Parathyroid adenoma (tissue), 2 donors: ENCODE data around the gene PLAA.
"Not testable (repeated sequence)": the region's sequence is repeated elsewhere in the genome, so short reads cannot be mapped to it uniquely, and the experiment has no call there.

ENCODE experiments used
- H2AFZ ChIP-seq: fragments of 300-600 bp; sonication (generic); one replicate; pipeline ENCODE4 v1.7.0; 2017; ENCODE audit warnings: antibody characterized with exemption, mild to moderate bottlenecking
- H3K27ac ChIP-seq: fragments of 300-600 bp; sonication (generic); one replicate; pipeline ENCODE4 v1.7.0; 2017
- H3K27me3 ChIP-seq: fragments of 300-600 bp; sonication (generic); one replicate; pipeline ENCODE4 v1.7.0; 2017; ENCODE audit warnings: low read length; ENCODE audit not compliant: control insufficient read depth, insufficient read depth
- H3K36me3 ChIP-seq: fragments of 300-600 bp; sonication (generic); one replicate; pipeline ENCODE4 v1.7.0; 2017; ENCODE audit warnings: low read length; ENCODE audit not compliant: control insufficient read depth, insufficient read depth
- H3K4me1 ChIP-seq: fragments of 300-600 bp; sonication (generic); one replicate; pipeline ENCODE4 v1.7.0; 2017; ENCODE audit warnings: control low read depth
- H3K4me2 ChIP-seq: fragments of 300-600 bp; sonication (generic); one replicate; pipeline ENCODE4 v1.7.0; 2017; ENCODE audit warnings: low read length
- H3K4me3 ChIP-seq: fragments of 300-600 bp; sonication (generic); one replicate; pipeline ENCODE4 v1.7.0; 2017; ENCODE audit warnings: low read depth, low read length
- H3K79me2 ChIP-seq: fragments of 300-600 bp; sonication (generic); one replicate; pipeline ENCODE4 v1.7.0; 2017; ENCODE audit warnings: control low read depth
- H3K9ac ChIP-seq: fragments of 300-600 bp; sonication (generic); one replicate; pipeline ENCODE4 v1.7.0; 2017; ENCODE audit warnings: mild to moderate bottlenecking
- H3K9me3 ChIP-seq: fragments of 300-600 bp; sonication (generic); one replicate; pipeline ENCODE4 v1.7.0; 2017; ENCODE audit warnings: low read length; ENCODE audit not compliant: control insufficient read depth
- TF ChIP-seq, protein P1 (sequence below): fragments of 300-600 bp; sonication (generic); IDR thresholded peaks from one replicate; pipeline ENCODE4 v1.7.0; 2017; ENCODE audit warnings: antibody characterized with exemption, mild to moderate bottlenecking
- donor health status: primary hyperparathyroidism.

PLAA gene

DNA sequence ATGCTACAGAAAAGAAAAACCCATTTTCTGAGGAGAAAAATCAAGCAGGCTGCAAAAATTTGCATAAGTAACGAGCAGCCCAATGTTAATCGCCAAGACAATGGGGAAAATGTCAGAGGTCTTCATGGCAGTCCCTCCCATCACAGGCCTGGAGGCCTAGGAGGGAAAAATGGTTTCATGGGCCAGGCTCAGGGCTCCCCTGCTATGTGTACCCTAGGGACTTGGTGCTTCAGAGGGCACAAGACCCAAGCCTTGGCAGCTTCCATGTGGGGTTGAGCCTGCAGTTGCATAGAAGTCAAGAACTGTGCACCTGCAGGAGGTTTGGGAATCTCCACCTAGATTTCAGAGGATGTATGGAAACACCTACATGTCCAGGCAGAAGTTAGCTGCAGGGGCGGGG lies 64.9 kb downstream of the PLAA start:
- Histone ChIP-seq H3K36me3 (no peaks in the 10 kb centered on the region), H3K27ac (no peak overlapping the region), H3K4me3 (no peak overlapping the region), H3K9ac (no peak overlapping the region), H3K79me2 (peaks cover 5% of the 10 kb centered on the region), H2AFZ (no peak overlapping the region), H3K4me1 (no peaks in the 10 kb centered on the region), H3K9me3 (no peaks in the 10 kb centered on the region), H3K4me2 (no peak overlapping the region), H3K27me3 (no peaks in the 10 kb centered on the region)
- TF ChIP-seq, protein P1, sequence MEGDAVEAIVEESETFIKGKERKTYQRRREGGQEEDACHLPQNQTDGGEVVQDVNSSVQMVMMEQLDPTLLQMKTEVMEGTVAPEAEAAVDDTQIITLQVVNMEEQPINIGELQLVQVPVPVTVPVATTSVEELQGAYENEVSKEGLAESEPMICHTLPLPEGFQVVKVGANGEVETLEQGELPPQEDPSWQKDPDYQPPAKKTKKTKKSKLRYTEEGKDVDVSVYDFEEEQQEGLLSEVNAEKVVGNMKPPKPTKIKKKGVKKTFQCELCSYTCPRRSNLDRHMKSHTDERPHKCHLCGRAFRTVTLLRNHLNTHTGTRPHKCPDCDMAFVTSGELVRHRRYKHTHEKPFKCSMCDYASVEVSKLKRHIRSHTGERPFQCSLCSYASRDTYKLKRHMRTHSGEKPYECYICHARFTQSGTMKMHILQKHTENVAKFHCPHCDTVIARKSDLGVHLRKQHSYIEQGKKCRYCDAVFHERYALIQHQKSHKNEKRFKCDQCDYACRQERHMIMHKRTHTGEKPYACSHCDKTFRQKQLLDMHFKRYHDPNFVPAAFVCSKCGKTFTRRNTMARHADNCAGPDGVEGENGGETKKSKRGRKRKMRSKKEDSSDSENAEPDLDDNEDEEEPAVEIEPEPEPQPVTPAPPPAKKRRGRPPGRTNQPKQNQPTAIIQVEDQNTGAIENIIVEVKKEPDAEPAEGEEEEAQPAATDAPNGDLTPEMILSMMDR = no peak

DNA sequence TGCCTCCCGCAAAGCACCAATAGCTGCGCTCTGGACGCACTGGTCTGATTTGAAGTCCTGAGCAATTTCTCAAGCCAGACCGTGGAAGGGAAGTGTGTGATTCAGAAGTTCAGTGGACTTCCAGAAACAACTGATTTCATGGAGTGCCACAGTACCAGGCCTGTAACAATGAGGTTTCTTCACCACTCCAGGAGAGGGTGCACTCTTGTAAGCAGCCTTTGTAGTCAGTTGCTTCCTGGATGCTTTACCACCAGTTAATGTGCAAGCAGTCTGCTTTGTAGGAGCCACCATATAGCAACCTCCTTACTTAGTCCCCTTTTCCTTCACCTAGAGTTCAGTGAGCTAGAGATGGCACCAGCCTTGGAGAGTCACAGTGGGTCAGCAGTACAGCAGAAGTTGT lies 66.8 kb downstream of the PLAA start:
- H3K4me1 ChIP-seq = no peaks in the 10 kb centered on the region
- H3K4me2 ChIP-seq = no peak overlapping the region
- TF ChIP-seq, protein P1 = no peak
- peaks cover 3% of the 10 kb centered on the region for H3K79me2 ChIP-seq
- no peak overlapping the region for H2AFZ ChIP-seq
- H3K4me3 ChIP-seq = no peak overlapping the region
- H3K27ac ChIP-seq = no peak overlapping the region
- no peaks in the 10 kb centered on the region for H3K27me3 ChIP-seq
- H3K9me3 ChIP-seq = no peaks in the 10 kb centered on the region
- no peak overlapping the region for H3K9ac ChIP-seq
- no peaks in the 10 kb centered on the region for H3K36me3 ChIP-seq

DNA sequence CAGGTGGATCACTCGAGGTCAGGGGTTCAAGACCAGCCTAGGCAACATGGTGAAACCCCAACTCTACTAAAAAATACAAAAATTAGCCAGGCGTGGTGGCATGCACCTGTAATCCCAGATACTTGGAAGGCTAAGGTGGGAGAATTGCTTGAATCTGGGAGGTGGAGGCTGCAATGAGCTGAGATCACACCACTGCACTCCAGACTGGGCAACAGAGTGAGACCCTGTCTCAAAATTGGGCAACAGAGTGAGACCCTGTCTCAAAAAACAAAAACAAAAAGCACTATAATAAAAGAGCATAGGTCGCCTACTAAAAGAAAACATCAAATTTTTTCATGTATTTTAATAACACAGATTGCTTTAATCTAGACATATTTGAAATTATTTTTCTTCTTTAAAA lies 71.9 kb downstream of the PLAA start:
- not testable (repeated sequence) for H3K27me3 ChIP-seq, H3K36me3 ChIP-seq, H3K4me3 ChIP-seq, H3K9ac ChIP-seq, H3K9me3 ChIP-seq, H3K4me2 ChIP-seq, H3K4me1 ChIP-seq, H3K79me2 ChIP-seq, H3K27ac ChIP-seq, H2AFZ ChIP-seq

DNA sequence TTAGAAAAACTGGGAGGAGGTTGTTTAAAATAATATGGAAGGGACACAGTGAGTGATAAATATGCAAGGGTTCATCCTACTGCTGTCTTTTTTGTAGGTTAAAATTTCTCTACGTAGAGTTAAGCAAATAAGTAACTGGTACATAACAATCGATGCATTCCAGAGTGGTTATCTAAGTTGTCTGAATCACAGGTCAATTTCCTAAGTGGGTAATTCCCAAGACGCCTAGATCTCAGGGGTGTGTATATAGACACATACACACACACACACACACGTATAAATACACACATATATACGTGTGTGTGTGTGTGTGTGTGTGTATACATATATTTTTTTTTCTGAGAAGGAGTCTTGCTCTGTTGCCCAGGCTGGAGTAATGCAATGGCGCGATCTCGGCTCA lies 76.8 kb downstream of the PLAA start:
- TF ChIP-seq, protein P1 = no peak
- Histone ChIP-seq H2AFZ (no peak overlapping the region), H3K79me2 (no peaks in the 10 kb centered on the region), H3K4me2 (no peak overlapping the region), H3K27ac (no peak overlapping the region), H3K27me3 (no peaks in the 10 kb centered on the region), H3K4me1 (no peaks in the 10 kb centered on the region), H3K9me3 (no peaks in the 10 kb centered on the region), H3K36me3 (no peaks in the 10 kb centered on the region), H3K4me3 (no peak overlapping the region), H3K9ac (no peak overlapping the region)

DNA sequence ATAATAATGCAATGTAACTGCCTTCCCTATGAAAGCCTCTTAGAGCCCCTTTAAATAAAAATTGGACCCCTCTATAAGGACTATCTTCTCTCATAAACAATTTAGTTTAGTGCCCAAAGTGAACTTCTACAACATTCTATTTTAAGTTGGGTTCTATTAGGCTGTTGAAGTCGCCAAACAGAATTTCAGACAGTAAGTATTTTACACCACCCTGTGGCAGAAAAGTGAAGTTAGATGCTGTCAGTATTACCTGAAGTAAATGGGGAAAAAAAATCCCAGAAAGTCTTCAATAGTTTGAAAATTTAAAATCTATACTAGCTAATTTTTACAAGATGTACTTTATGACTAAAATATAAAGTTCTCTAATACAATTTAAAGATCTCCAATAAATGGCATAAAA lies 84.0 kb downstream of the PLAA start:
- Histone ChIP-seq H3K4me2 (no peak overlapping the region), H3K36me3 (no peaks in the 10 kb centered on the region), H3K79me2 (no peaks in the 10 kb centered on the region), H2AFZ (no peak overlapping the region), H3K27ac (no peak overlapping the region), H3K4me1 (no peaks in the 10 kb centered on the region), H3K9me3 (no peaks in the 10 kb centered on the region), H3K4me3 (no peak overlapping the region), H3K9ac (no peak overlapping the region), H3K27me3 (no peaks in the 10 kb centered on the region)
- TF ChIP-seq, protein P1 = no peak
